Endothelial cell (in vitro differentiated cells): ENCODE measurements around the gene PCGF1. TPM values are rescaled to one million over a fixed set of nuclear protein-coding genes. Genes with fewer than 3 reads are reported as not detected.

Source experiments
- DNase-seq: peaks from one replicate; pipeline ENCODE4 v3.0.0; 2021; ENCODE audit warnings: low spot score
- H3K27ac Mint-ChIP-seq: one replicate; pipeline ENCODE4 v1.8.0; 2021; ENCODE audit warnings: mixed read lengths, inconsistent platforms; ENCODE audit not compliant: unreplicated experiment
- H3K27me3 Mint-ChIP-seq: one replicate; pipeline ENCODE4 v1.8.0; 2021; ENCODE audit warnings: mild to moderate bottlenecking, moderate library complexity, mixed read lengths, inconsistent platforms; ENCODE audit not compliant: unreplicated experiment
- H3K36me3 Mint-ChIP-seq: one replicate; pipeline ENCODE4 v1.8.0; 2021; ENCODE audit warnings: mild to moderate bottlenecking, low read depth, mixed read lengths, inconsistent platforms; ENCODE audit not compliant: unreplicated experiment
- H3K4me1 Mint-ChIP-seq: one replicate; pipeline ENCODE4 v1.8.0; 2021; ENCODE audit warnings: mild to moderate bottlenecking, mixed read lengths, inconsistent platforms; ENCODE audit not compliant: unreplicated experiment
- H3K4me3 Mint-ChIP-seq: one replicate; pipeline ENCODE4 v1.8.0; 2021; ENCODE audit warnings: mild to moderate bottlenecking, mixed read lengths, inconsistent platforms; ENCODE audit not compliant: unreplicated experiment
- H3K9me3 Mint-ChIP-seq: one replicate; pipeline ENCODE4 v1.8.0; 2021; ENCODE audit warnings: mixed read lengths, inconsistent platforms; ENCODE audit not compliant: unreplicated experiment
- CTCF ChIP-seq: fragments of 200-600 bp; sonication (generic); IDR thresholded peaks from one replicate; pipeline ENCODE4 v1.5.0; 2021; ENCODE audit warnings: antibody characterized with exemption; ENCODE audit not compliant: unreplicated experiment
- total RNA-seq: library from RNA; stranded (reverse); fragmentation: NEBNext Ultra II Directional; extraction: Animal tissue kit (Norgen Biotek cat#: 25700); gene quantifications from one replicate; pipeline ENCODE4 v1.2.1, GENCODE V29; 2021; ENCODE audit not compliant: unreplicated experiment

PCGF1 gene
- total RNA-seq, 1 donor from 2014 or later, result 13.5 TPM

- Mint-ChIP-seq H3K36me3 (peaks cover 11% of the 10 kb centered on the region), H3K27ac (peak overlapping the region; percentile 67), H3K9me3 (no peaks in the 10 kb centered on the region), H3K4me1 (peaks cover 26% of the 10 kb centered on the region), H3K27me3 (peaks cover 4% of the 10 kb centered on the region), H3K4me3 (peak overlapping the region; percentile 95)
- no peak for TF ChIP-seq CTCF
- DNase-seq, result peak; percentile 48
Measured at GRCh38 chr2:74554820-74555531, 47.5 kb upstream of the PCGF1 start.

- no peaks in the 10 kb centered on the region for H3K9me3 Mint-ChIP-seq
- H3K4me1 Mint-ChIP-seq, result peaks cover 29% of the 10 kb centered on the region
- peak; percentile 75 for DNase-seq
- peaks cover 2% of the 10 kb centered on the region for H3K27me3 Mint-ChIP-seq
- peaks cover 11% of the 10 kb centered on the region for H3K36me3 Mint-ChIP-seq
- peak within 1 kb of the TSS; percentile 67 for H3K27ac Mint-ChIP-seq
- no peak for TF ChIP-seq CTCF
- H3K4me3 Mint-ChIP-seq, result peak within 1 kb of the TSS; percentile 95
Measured at GRCh38 chr2:74553892-74554819, 46.7 kb upstream of the PCGF1 start, which contains the start of the genes DOK1 and LOXL3. Gene DOK1 (plus strand): TSS chr2:74554720. CDS start chr2:74554755, 35 bp downstream. Gene LOXL3 (minus strand): TSS chr2:74553942. CDS start chr2:74552634, 1,308 bp downstream.

GRCh38 chr2:74552914-74553811 lies 45.7 kb upstream of the PCGF1 start:
- H3K27ac Mint-ChIP-seq, result peak overlapping the region; percentile 38
- DNase-seq, result no peak
- peaks cover 5% of the 10 kb centered on the region for H3K27me3 Mint-ChIP-seq
- H3K36me3 Mint-ChIP-seq, result peaks cover 15% of the 10 kb centered on the region
- TF ChIP-seq CTCF, result no peak
- no peaks in the 10 kb centered on the region for H3K9me3 Mint-ChIP-seq
- H3K4me1 Mint-ChIP-seq, result peaks cover 25% of the 10 kb centered on the region
- H3K4me3 Mint-ChIP-seq, result peak overlapping the region; percentile 89

GRCh38 chr2:74551942-74552913 lies 44.7 kb upstream of the PCGF1 start:
- Mint-ChIP-seq H3K27me3 (peaks cover 6% of the 10 kb centered on the region), H3K4me3 (peak overlapping the region; percentile 60), H3K36me3 (peaks cover 15% of the 10 kb centered on the region), H3K27ac (peak overlapping the region; percentile 38), H3K4me1 (peaks cover 25% of the 10 kb centered on the region), H3K9me3 (no peaks in the 10 kb centered on the region)
- TF ChIP-seq CTCF, result no peak
- no peak for DNase-seq
